ENCODE measurements around the gene SRP68.

GRCh38 chr17:75991396-75991795 is 80.9 kb downstream of the SRP68 start:
- TF ChIP-seq CTCF (IDR thresholded peaks at IDR 0.05; ENCODE audit: insufficient read depth, low read depth, low read length) (no peak), EZH2 (IDR thresholded peaks at IDR 0.05; ENCODE audit: insufficient read depth, low read length) (no peak)

Measured in astrocyte (in vitro differentiated cells and primary cell).